Bronchial epithelial cell (primary cell): Measurements from ENCODE around the gene EGFL6. TPM values are rescaled to one million over a fixed set of nuclear protein-coding genes. Genes with fewer than 3 reads are reported as not detected.

Source experiments
- DNase-seq: peaks from one replicate; pipeline ENCODE4 v3.0.0-alpha.2; 2010; ENCODE audit warnings: low read depth
- FAIRE-seq: peaks from 2 replicates; lab custom pipeline; 2011; peaks lifted over from hg19 to GRCh38; lab: Jason Lieb, UNC
- H3K27me3 ChIP-seq: 2 replicates; pipeline ENCODE4 v1.5.1; 2011; ENCODE audit warnings: low read length; ENCODE audit not compliant: control insufficient read depth, insufficient read depth
- H3K36me3 ChIP-seq: 2 replicates; pipeline ENCODE4 v1.5.1; 2011; ENCODE audit warnings: low read length; ENCODE audit not compliant: control insufficient read depth, insufficient read depth
- H3K4me3 ChIP-seq: 2 replicates; pipeline ENCODE4 v1.5.1; 2011; ENCODE audit warnings: mild to moderate bottlenecking, low read depth, low read length, control low read depth
- CTCF ChIP-seq: IDR thresholded peaks from 2 replicates; pipeline ENCODE4 v1.5.1; 2011; ENCODE audit warnings: mild to moderate bottlenecking, moderate library complexity, low read length, control low read depth, inconsistent platforms; ENCODE audit not compliant: insufficient read depth, severe bottlenecking
- total RNA-seq: library from RNA; depleted of rRNA; stranded (reverse); fragments of >200 nt; gene quantifications from 2 replicates; pipeline ENCODE4 v1.2.1, GENCODE V29; 2014

EGFL6 gene
- total RNA-seq, 1 donor from 2014 or later, result not detected

GRCh38 chrX:13681595-13681994 is 112.2 kb downstream of the EGFL6 start:
- H3K36me3 ChIP-seq, result no peaks in the 10 kb centered on the region
- FAIRE-seq, result no peak
- no peak for TF ChIP-seq CTCF

More at GRCh38 chrX:13681595-13681994, 112.2 kb downstream of the EGFL6 start:
- Histone ChIP-seq H3K27me3 (no peaks in the 10 kb centered on the region), H3K4me3 (no peak overlapping the region)
- DNase-seq, result no peak

Other genes starting within 250 kb of the EGFL6 start
- gene ATXN3L, start 249.5 kb upstream of the EGFL6 start, total RNA-seq, result not detected in 2 replicates
- gene TCEANC, start 83.5 kb downstream of the EGFL6 start, total RNA-seq, result 2.0 and 2.1 TPM in 2 replicates
- 43.4 and 57.6 TPM in 2 replicates for gene RAB9A, start 119.5 kb downstream of the EGFL6 start, total RNA-seq
- gene TRAPPC2, start 165.0 kb downstream of the EGFL6 start, total RNA-seq, result 14.1 and 17.9 TPM in 2 replicates
- gene OFD1, start 165.1 kb downstream of the EGFL6 start, total RNA-seq, result 13.4 and 26.0 TPM in 2 replicates
- under 0.01 and 1.2 TPM in 2 replicates for gene GPM6B, start 247.5 kb downstream of the EGFL6 start, total RNA-seq